Ishikawa (cell line): Measurements from ENCODE around the gene AKAP11.

Experiments used
- EP300 ChIP-seq: IDR thresholded peaks from 2 replicates; pipeline ENCODE4 v1.6.1; 2012; ENCODE audit warnings: borderline replicate concordance
- MAX ChIP-seq: IDR thresholded peaks from 2 replicates; pipeline ENCODE4 v1.6.1; 2012
- REST ChIP-seq: IDR thresholded peaks from 2 replicates; pipeline ENCODE4 v1.6.1; 2012; ENCODE audit warnings: low read depth, mild to moderate bottlenecking
- TCF12 ChIP-seq: IDR thresholded peaks from 2 replicates; pipeline ENCODE4 v1.6.1; 2012; ENCODE audit warnings: low read depth
- USF1 ChIP-seq: IDR thresholded peaks from 2 replicates; pipeline ENCODE4 v1.6.1; 2012

- TF ChIP-seq USF1 (no peak), REST (no peak), MAX (no peak), EP300 (no peak), TCF12 (no peak)
These were observed 10.9 kb upstream of the AKAP11 start for GRCh38 chr13:42260903-42261654.
